Endothelial cell (in vitro differentiated cells): Measurements from ENCODE around the gene KIF4A. TPM values are rescaled to one million over a fixed set of nuclear protein-coding genes. Genes with fewer than 3 reads are reported as not detected.
"Not testable (repeated sequence)": the region's sequence is repeated elsewhere in the genome, so short reads cannot be mapped to it uniquely, and the experiment has no call there.

Source experiments
- DNase-seq: peaks from one replicate; pipeline ENCODE4 v3.0.0; 2021; ENCODE audit warnings: low spot score
- H3K27ac Mint-ChIP-seq: one replicate; pipeline ENCODE4 v1.8.0; 2021; ENCODE audit warnings: mixed read lengths, inconsistent platforms; ENCODE audit not compliant: unreplicated experiment
- H3K27me3 Mint-ChIP-seq: one replicate; pipeline ENCODE4 v1.8.0; 2021; ENCODE audit warnings: mild to moderate bottlenecking, moderate library complexity, mixed read lengths, inconsistent platforms; ENCODE audit not compliant: unreplicated experiment
- H3K36me3 Mint-ChIP-seq: one replicate; pipeline ENCODE4 v1.8.0; 2021; ENCODE audit warnings: mild to moderate bottlenecking, low read depth, mixed read lengths, inconsistent platforms; ENCODE audit not compliant: unreplicated experiment
- H3K4me1 Mint-ChIP-seq: one replicate; pipeline ENCODE4 v1.8.0; 2021; ENCODE audit warnings: mild to moderate bottlenecking, mixed read lengths, inconsistent platforms; ENCODE audit not compliant: unreplicated experiment
- H3K4me3 Mint-ChIP-seq: one replicate; pipeline ENCODE4 v1.8.0; 2021; ENCODE audit warnings: mild to moderate bottlenecking, mixed read lengths, inconsistent platforms; ENCODE audit not compliant: unreplicated experiment
- H3K9me3 Mint-ChIP-seq: one replicate; pipeline ENCODE4 v1.8.0; 2021; ENCODE audit warnings: mixed read lengths, inconsistent platforms; ENCODE audit not compliant: unreplicated experiment
- total RNA-seq: library from RNA; stranded (reverse); fragmentation: NEBNext Ultra II Directional; extraction: Animal tissue kit (Norgen Biotek cat#: 25700); gene quantifications from one replicate; pipeline ENCODE4 v1.2.1, GENCODE V29; 2021; ENCODE audit not compliant: unreplicated experiment
- TF ChIP-seq, protein P1 (sequence below): fragments of 200-600 bp; sonication (generic); IDR thresholded peaks from one replicate; pipeline ENCODE4 v1.5.0; 2021; ENCODE audit warnings: antibody characterized with exemption; ENCODE audit not compliant: unreplicated experiment

Gene KIF4A
- total RNA-seq, 1 donor from 2014 or later, result 7.6 TPM

DNA sequence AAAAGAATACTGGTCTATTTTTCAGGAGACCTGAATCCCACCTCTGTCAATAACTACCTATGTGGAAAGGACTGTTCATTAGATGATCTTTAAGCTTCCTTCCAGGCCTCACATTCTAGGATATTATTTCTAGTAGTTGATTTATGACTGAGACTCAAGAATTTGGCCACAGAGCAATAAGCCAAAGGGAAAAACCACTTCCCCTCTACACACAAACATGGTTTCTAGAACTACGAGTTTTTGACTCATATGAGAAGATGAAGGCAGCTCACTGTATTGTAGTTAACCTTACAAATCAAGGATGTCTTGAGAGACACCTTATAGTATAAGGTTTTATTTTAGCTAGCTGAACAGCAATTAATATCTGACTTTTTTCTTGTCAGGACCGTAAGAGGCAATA is 96.3 kb downstream of the KIF4A start:
- Mint-ChIP-seq H3K9me3 (no peaks in the 10 kb centered on the region), H3K36me3 (no peaks in the 10 kb centered on the region), H3K27me3 (no peaks in the 10 kb centered on the region), H3K4me3 (no peak overlapping the region), H3K27ac (no peak overlapping the region), H3K4me1 (no peaks in the 10 kb centered on the region)
- TF ChIP-seq, protein P1, sequence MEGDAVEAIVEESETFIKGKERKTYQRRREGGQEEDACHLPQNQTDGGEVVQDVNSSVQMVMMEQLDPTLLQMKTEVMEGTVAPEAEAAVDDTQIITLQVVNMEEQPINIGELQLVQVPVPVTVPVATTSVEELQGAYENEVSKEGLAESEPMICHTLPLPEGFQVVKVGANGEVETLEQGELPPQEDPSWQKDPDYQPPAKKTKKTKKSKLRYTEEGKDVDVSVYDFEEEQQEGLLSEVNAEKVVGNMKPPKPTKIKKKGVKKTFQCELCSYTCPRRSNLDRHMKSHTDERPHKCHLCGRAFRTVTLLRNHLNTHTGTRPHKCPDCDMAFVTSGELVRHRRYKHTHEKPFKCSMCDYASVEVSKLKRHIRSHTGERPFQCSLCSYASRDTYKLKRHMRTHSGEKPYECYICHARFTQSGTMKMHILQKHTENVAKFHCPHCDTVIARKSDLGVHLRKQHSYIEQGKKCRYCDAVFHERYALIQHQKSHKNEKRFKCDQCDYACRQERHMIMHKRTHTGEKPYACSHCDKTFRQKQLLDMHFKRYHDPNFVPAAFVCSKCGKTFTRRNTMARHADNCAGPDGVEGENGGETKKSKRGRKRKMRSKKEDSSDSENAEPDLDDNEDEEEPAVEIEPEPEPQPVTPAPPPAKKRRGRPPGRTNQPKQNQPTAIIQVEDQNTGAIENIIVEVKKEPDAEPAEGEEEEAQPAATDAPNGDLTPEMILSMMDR, result no peak
- DNase-seq, result no peak

- TF ChIP-seq, protein P1, result no peak
- Mint-ChIP-seq H3K27ac (no peak overlapping the region), H3K36me3 (no peaks in the 10 kb centered on the region), H3K27me3 (peaks cover 2% of the 10 kb centered on the region), H3K4me1 (no peaks in the 10 kb centered on the region), H3K9me3 (no peaks in the 10 kb centered on the region), H3K4me3 (no peak overlapping the region)
- no peak for DNase-seq
Observed at GRCh38 chrX:70398899-70399298, 109.0 kb downstream of the KIF4A start.

GRCh38 chrX:70400181-70400580 is 110.3 kb downstream of the KIF4A start:
- H3K27ac Mint-ChIP-seq, H3K9me3 Mint-ChIP-seq, H3K27me3 Mint-ChIP-seq, H3K4me1 Mint-ChIP-seq, H3K4me3 Mint-ChIP-seq, DNase-seq, H3K36me3 Mint-ChIP-seq: not testable (repeated sequence)

- Mint-ChIP-seq H3K27ac (no peak overlapping the region), H3K9me3 (no peaks in the 10 kb centered on the region), H3K4me3 (no peak overlapping the region), H3K27me3 (no peaks in the 10 kb centered on the region), H3K4me1 (no peaks in the 10 kb centered on the region), H3K36me3 (no peaks in the 10 kb centered on the region)
- TF ChIP-seq, protein P1, result no peak
- DNase-seq, result no peak
Observed at GRCh38 chrX:70402721-70403120, 112.8 kb downstream of the KIF4A start.

DNA sequence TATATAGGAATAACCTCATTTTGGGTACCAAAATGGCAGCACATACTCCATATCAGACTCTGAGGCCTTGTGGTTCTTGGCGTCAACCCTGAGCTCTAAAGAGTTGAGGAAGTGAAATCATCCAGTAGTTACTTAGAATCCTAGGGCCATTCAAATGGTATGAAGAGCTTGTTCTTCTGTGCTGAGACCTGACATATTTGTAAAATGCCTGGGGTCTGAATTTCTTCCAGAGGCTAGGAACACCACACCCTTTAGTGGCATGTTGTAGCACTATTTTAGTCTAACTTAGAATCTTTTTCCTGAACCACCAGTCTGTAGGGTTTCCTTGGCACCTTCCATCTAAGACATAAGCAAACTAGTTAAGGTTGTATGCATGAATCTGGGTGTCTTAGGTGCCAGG is 115.1 kb downstream of the KIF4A start:
- no peaks in the 10 kb centered on the region for H3K9me3 Mint-ChIP-seq
- H3K27ac Mint-ChIP-seq, result no peak overlapping the region
- H3K4me1 Mint-ChIP-seq, result no peaks in the 10 kb centered on the region
- no peaks in the 10 kb centered on the region for H3K27me3 Mint-ChIP-seq
- H3K36me3 Mint-ChIP-seq, result no peaks in the 10 kb centered on the region
- no peak overlapping the region for H3K4me3 Mint-ChIP-seq
- DNase-seq, result no peak
- TF ChIP-seq, protein P1, result no peak

DNA sequence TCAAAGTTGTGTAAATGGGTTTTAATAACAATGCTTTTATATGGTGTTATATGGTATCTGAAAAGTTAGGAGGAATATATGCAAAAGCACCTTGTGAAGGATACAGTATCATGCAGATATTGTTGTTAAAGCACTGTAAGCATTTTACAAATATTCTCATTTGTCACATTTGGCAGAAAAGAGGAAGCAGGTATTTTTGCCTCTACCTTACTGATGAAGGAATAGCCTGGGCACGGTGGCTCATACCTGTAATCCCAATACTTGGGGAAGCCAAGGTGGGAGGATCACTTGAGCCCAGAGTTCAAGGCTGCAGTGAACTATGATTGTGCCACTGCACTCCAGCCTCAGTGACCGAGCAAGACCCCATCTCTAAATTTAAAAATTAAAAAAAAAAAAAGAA is 121.0 kb downstream of the KIF4A start:
- TF ChIP-seq, protein P1, result no peak
- no peaks in the 10 kb centered on the region for H3K27me3 Mint-ChIP-seq
- H3K9me3 Mint-ChIP-seq, result no peaks in the 10 kb centered on the region
- H3K4me3 Mint-ChIP-seq, result no peak overlapping the region
- no peak for DNase-seq
- H3K4me1 Mint-ChIP-seq, result no peaks in the 10 kb centered on the region
- no peak overlapping the region for H3K27ac Mint-ChIP-seq
- H3K36me3 Mint-ChIP-seq, result no peaks in the 10 kb centered on the region
